DMS79 (cell line): ENCODE data around the gene SLC25A26.
"Not testable (repeated sequence)": the region's sequence is repeated elsewhere in the genome, so short reads cannot be mapped to it uniquely, and the experiment has no call there.

Experiments used
- DNase-seq: peaks from one replicate; lab custom pipeline; 2025; lab: John Stamatoyannopoulos, UW

The SLC25A26 gene

DNA sequence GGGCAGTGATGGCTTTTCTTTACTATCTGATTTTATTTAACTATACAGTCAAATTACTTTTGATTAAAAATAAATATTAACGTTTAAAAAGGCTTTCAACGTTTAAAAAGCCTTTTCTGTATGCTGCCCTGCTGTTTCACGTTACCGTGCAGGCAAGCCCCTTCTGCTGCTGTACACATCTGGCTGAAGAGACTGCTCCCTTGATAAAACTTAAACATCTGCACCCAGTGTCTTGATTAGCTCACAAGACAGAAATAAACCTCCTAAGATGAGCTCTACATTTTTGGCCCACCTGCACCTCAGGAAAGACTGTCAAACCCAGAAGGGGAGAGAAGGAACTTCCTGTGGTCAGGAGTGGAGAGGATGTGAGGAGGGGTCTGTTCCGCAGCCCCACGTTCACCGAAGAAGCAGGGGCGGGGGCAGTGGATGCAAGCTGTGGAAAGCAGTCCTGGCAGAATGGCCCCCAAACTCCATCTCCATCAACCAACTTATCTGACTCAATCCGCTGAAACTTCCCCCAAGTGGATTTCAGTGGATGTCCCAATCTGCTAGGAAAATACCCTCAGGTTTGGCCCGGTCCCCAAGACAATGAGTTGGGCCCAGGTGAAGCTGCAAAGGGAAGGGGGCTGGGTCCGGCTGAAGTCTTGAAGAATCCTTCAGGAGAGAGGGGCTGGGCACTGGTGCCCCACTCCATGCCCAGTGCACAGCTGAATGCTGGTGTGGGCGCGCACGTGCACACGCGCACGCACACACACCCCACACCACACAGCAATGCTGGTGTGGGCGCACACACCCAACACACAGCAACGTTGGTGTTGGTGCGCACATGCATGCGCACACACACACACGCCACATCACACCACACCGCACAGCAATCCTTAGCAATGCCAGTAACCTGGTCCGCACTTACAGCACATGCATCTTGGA, 191.4 kb downstream of the SLC25A26 start:
- no peak for DNase-seq

DNA sequence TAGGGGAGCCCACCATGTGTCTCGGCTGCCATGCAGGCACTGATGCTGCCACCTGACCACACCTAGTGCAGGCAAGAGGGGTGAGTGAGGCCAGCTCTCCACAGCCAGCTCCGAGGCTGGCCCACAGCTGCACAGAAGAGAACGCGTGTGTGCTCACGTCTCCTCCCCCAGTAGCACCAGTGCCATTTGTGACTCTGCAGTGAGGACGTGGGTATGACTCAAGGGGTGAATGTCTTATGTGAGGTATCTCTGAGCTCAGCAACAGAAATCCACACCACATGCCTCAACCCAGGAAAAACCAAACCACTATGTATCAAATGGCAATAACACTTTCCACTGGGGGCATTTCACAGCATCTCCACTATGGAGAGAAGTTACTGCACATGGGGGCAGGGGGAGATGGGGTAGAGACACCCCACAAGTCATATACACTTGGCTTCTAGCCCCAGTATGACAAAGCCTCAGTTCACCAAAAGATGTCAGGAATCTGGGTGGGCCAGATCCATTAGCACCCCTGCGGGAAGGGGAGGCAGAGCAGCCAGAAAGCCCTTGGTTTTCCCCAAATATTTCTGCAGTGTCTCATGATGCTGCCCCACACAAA, 192.4 kb downstream of the SLC25A26 start:
- no peak for DNase-seq

DNA sequence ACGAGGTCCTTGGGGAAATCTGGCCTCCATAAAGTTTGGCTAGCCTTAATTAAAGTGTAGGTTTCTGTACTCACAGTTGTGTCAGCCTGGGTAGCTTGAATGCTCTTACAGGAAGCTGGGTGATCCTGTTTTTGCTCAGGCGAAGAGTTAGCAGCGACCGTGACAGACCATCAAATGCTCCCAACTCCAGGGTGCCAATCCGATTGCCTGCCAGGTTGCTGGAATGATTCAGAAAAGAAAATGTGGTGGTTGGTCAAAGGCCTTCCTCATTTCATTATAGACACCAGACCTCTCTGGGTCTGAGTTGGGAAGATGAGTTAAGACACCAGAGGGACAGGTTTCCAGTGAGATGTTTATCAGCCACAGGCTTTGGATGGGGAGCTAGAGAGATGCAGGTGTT, 194.0 kb downstream of the SLC25A26 start:
- DNase-seq = no peak

DNA sequence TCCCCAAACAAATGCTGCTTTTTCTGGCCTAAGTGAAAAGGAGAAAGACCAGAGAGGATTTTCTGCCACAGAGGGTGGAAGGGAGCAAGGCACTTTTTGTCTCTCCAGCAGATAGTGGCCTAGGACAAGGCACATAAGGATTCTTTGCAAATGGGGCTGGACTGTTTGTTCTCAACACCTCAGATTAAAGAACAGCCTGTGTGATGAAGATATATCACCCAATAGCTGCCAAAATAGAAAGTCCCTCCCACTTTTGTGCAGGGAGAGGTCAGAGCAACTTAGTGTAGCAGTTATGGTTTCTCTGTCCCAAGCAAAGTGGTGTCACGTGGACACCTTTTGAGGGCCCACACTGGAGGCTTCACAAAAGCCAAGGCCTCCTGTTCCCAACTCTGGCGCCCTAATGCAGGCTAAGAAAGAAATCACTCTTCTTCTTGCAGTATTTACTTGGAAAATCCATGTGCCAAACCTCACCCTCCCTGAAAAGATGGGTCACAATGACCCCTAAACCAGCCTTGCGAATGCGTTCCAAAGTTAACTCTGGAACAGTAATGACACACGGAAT, 195.1 kb downstream of the SLC25A26 start:
- DNase-seq = no peak

DNA sequence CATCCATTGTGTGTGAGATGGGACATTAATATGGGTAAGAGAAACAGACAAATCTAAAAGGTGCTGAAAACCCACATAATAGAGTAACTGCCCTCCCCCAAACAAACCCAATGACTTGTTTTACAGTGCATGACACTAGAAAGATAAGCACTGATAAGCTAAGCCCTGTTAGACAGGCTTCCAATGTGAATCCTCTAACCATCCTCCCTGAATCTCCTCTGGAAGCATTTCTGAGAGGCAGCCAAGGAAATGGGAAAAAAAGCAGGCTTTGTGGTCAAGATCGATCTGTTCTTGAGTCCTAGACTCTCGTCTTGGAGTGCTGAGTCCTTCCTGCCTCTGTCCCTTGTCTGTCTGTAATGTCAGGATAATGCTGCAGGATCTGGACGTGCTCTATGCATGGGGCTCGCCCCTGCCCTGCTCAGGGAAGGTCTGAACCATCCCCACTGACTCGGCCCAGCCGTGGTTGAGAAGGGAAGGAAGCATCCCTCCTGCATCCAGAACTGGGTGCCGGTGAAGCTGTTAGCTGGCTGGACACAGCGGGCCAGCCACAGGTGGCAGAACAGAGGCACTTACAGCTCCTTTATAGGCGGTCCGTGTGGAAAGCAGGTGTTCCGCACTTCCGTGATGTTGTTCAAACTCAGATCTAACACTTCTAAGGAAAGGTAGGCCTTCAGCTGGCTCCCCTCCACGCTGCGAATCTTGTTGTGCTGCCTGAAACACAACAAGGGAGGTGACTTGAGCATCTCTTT, 195.9 kb downstream of the SLC25A26 start:
- no peak for DNase-seq

GRCh38 chr3:66418475-66418931, 197.7 kb downstream of the SLC25A26 start:
- DNase-seq = peak; percentile 92

DNA sequence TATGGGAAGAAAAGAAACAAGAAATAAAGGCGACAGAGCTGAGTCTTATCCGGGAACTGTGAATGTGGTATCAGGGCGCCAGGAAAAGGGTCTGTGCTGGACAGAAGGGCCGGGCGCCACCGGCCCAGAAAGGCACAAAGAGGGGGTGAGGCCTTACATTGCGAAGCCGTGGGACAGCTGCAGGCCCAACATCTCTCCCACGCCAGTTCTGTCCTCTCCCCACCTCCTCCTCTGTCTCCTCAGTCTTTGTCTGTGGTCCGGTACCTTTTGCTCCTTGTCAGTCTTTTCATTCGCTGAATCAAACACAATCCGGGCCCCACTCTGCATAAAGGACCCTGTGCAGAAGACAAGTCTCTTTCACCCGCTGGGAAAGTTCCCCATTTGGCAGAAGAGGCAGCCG, 198.2 kb downstream of the SLC25A26 start:
- no peak for DNase-seq

DNA sequence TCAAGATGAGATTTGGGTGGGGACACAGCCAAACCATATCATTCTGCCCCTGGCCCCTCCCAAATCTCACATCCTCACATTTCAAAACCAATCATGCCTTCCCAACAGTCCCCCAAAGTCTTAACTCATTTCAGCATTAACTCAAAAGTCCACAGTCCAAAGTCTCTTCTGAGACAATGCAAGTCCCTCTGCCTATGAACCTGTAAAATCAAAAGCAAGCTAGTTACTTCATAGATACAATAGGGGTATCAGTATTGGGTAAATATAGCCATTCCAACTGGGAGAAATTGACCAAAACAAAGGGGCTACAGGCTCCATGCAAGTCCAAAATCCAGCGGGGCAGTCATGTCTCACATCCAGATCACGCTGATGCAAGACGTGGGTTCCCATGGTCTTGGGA, 200.3 kb downstream of the SLC25A26 start:
- not testable (repeated sequence) for DNase-seq

GRCh38 chr3:66421893-66422292, 201.1 kb downstream of the SLC25A26 start:
- DNase-seq = not testable (repeated sequence)

DNA sequence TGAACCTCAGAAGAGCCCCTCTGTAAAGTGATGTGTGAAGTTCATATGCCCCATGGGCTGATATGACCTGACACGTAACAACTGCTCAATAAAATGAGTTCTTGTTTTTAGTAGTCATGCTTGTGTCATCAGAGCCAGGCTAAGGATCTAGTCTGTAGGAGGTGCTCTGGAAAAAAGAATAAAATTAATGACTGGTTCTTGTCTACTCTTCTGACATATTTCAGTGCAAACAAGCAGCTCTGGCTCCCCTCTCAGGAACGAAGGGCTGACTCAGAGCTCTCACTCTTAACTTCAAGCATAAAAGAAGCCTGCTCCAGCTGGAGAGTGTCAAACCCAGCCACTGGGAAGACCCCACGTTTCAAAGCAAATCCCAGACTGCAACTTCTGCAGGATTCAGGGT, 203.0 kb downstream of the SLC25A26 start:
- no peak for DNase-seq

- DNase-seq = no peak
These were observed 204.2 kb downstream of the SLC25A26 start for GRCh38 chr3:66425032-66425431.

GRCh38 chr3:66425576-66426114, 204.8 kb downstream of the SLC25A26 start:
- DNase-seq = no peak

- DNase-seq = no peak
These were observed 205.3 kb downstream of the SLC25A26 start for GRCh38 chr3:66426135-66426534.

- no peak for DNase-seq
These were observed 206.6 kb downstream of the SLC25A26 start for GRCh38 chr3:66427352-66427751.

DNA sequence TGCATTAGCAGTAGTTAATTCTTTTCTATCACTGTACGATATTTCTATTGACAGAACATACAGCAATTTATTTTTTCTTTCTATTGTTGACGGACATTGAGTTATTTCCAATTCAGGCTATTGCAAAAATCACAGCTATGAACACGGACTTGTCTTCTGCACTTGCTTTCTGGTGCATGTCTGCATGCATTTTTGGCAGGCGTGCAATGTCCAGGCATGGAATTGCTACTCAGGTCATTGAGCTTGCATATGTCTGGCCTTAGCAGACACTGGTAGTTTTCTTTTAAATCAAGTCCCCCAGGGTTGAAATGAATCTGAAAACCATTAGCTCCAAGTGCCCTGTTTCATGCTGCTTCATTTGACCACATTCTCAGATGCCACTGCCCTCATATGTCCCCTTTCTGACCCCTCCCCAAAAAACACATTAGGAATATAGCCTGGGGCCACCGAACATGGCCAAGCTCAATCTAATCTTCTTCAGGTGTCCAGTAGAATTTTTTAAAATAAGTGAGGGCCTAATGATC, 207.2 kb downstream of the SLC25A26 start:
- no peak for DNase-seq
